Vagina (tissue), 2 donors: ENCODE data around the gene MAP3K8. TPM values are rescaled to one million over a fixed set of nuclear protein-coding genes. Genes with fewer than 3 reads are reported as not detected.

Experiments
- DNase-seq, 2 donors: peaks; one replicate each; pipeline ENCODE4 v3.0.0-alpha.2; 2017; ENCODE audit errors: extremely low spot score in 2 of 2
- H3K27ac ChIP-seq: fragments of 200-600 bp; sonication (generic); one replicate; pipeline ENCODE4 v1.5.1; 2019
- H3K27me3 ChIP-seq: fragments of 200-600 bp; sonication (generic); one replicate; pipeline ENCODE4 v1.5.1; 2019
- H3K36me3 ChIP-seq, 2 donors: fragments of 200-600 bp; sonication (generic); one replicate each; pipeline ENCODE4 v1.5.1; 2017 to 2019
- H3K4me1 ChIP-seq: fragments of 200-600 bp; sonication (generic); one replicate; pipeline ENCODE4 v1.5.1; 2019
- H3K4me3 ChIP-seq, 2 donors: fragments of 200-600 bp; sonication (generic); 1 replicate in 1 of 2; 2 replicates in 1 of 2; pipeline ENCODE4 v1.5.1; 2016 to 2019
- H3K9me3 ChIP-seq: fragments of 200-600 bp; sonication (generic); one replicate; pipeline ENCODE4 v1.5.1; 2019
- CTCF ChIP-seq, 3 experiments: fragments of 450-650 bp in 2 of 3; fragments of 200-600 bp in 1 of 3; sonication (generic) in 1 of 3; IDR thresholded peaks; one replicate each; pipeline ENCODE4 v1.5.1; 2017 to 2019; ENCODE audit warnings: antibody characterized with exemption in 3 of 3, mild to moderate bottlenecking in 2 of 3, moderate library complexity in 2 of 3
- POLR2A ChIP-seq, 2 donors: fragments of 450-650 bp; IDR thresholded peaks; one replicate each; pipeline ENCODE4 v1.6.1; 2017; ENCODE audit warnings: antibody characterized with exemption in 2 of 2, mild to moderate bottlenecking in 2 of 2, moderate library complexity in 2 of 2
- POLR2AphosphoS5 ChIP-seq, 2 donors: sonication (generic); formaldehyde crosslinking; IDR thresholded peaks; one replicate each; pipeline ENCODE4 v1.9.0; 2017; ENCODE audit warnings: antibody characterized with exemption in 2 of 2, mild to moderate bottlenecking in 2 of 2, low read depth in 1 of 2; ENCODE audit not compliant: insufficient read depth in 1 of 2
- intact Hi-C: fragments of 100-400 bp; cut with DNase I; formaldehyde crosslinking; loops from one replicate; pipeline ENCODE4 v1.15.1; 2023
- total RNA-seq: library from RNA; depleted of rRNA; stranded (reverse); fragments of >200 nt; gene quantifications from one replicate; pipeline ENCODE4 v1.2.3, GENCODE V29; 2016

The MAP3K8 gene
- total RNA-seq, 1 donor from 2014 or later: 16.5 TPM

- intact Hi-C loops: no loop called here
- no peak overlapping the region for H3K4me3 ChIP-seq
- H3K9me3 ChIP-seq: no peaks in the 10 kb centered on the region
- TF ChIP-seq CTCF (IDR thresholded peaks at IDR 0.05) (no peak), POLR2A (IDR thresholded peaks at IDR 0.05) (no peak), POLR2AphosphoS5 (IDR thresholded peaks at IDR 0.05; ENCODE audit: insufficient read depth in 1 of 2, low read depth in 1 of 2) (no peak)
- H3K27me3 ChIP-seq: no peaks in the 10 kb centered on the region
- H3K27ac ChIP-seq: no peak overlapping the region
- DNase-seq: no peak
- H3K4me1 ChIP-seq: no peaks in the 10 kb centered on the region
- no peaks in the 10 kb centered on the region for H3K36me3 ChIP-seq
Measured at GRCh38 chr10:30411263-30411662, 22.7 kb upstream of the MAP3K8 start.

GRCh38 chr10:30412901-30413300 lies 21.1 kb upstream of the MAP3K8 start:
- H3K27me3 ChIP-seq: no peaks in the 10 kb centered on the region
- H3K9me3 ChIP-seq: no peaks in the 10 kb centered on the region
- TF ChIP-seq CTCF (IDR thresholded peaks at IDR 0.05): no peak
- no peak overlapping the region for H3K4me3 ChIP-seq
- DNase-seq: no peak
- H3K36me3 ChIP-seq: no peaks in the 10 kb centered on the region
- H3K27ac ChIP-seq: no peak overlapping the region
- H3K4me1 ChIP-seq: no peaks in the 10 kb centered on the region
- intact Hi-C loops: no loop called here

GRCh38 chr10:30413996-30414576 lies 19.9 kb upstream of the MAP3K8 start:
- no peak overlapping the region for H3K27ac ChIP-seq
- peak in 1 of 2 donors; percentile 62 for DNase-seq
- intact Hi-C loops: no loop called here
- H3K4me3 ChIP-seq: no peak overlapping the region
- no peaks in the 10 kb centered on the region for H3K36me3 ChIP-seq
- no peaks in the 10 kb centered on the region for H3K27me3 ChIP-seq
- no peak for TF ChIP-seq POLR2A (IDR thresholded peaks at IDR 0.05)
- TF ChIP-seq CTCF (IDR thresholded peaks at IDR 0.05): peak; percentile 74 to 87 (median 83)
- TF ChIP-seq POLR2AphosphoS5 (IDR thresholded peaks at IDR 0.05; ENCODE audit: insufficient read depth in 1 of 2, low read depth in 1 of 2): peak in 1 of 2 donors; percentile 31
- no peaks in the 10 kb centered on the region for H3K9me3 ChIP-seq
- peaks cover 6% of the 10 kb centered on the region for H3K4me1 ChIP-seq

- no peak overlapping the region for H3K4me3 ChIP-seq
- H3K27ac ChIP-seq: no peak overlapping the region
- no peak for DNase-seq
- peaks cover 6% of the 10 kb centered on the region for H3K4me1 ChIP-seq
- H3K9me3 ChIP-seq: no peaks in the 10 kb centered on the region
- no peaks in the 10 kb centered on the region for H3K27me3 ChIP-seq
- TF ChIP-seq CTCF (IDR thresholded peaks at IDR 0.05) (no peak), POLR2AphosphoS5 (IDR thresholded peaks at IDR 0.05; ENCODE audit: insufficient read depth in 1 of 2, low read depth in 1 of 2) (no peak), POLR2A (IDR thresholded peaks at IDR 0.05) (no peak)
- intact Hi-C loops: loop anchor here (5.0 kb wide), 1 partner anchor 117 kb away; no protein-coding TSS in a partner anchor
- no peaks in the 10 kb centered on the region for H3K36me3 ChIP-seq
Measured at GRCh38 chr10:30415593-30415992, 18.4 kb upstream of the MAP3K8 start.

GRCh38 chr10:30417301-30417700 lies 16.7 kb upstream of the MAP3K8 start:
- peak in 1 of 2 donors; percentile 54 for DNase-seq
- Histone ChIP-seq H3K4me1 (peaks cover 6% of the 10 kb centered on the region), H3K9me3 (no peaks in the 10 kb centered on the region), H3K27me3 (no peaks in the 10 kb centered on the region), H3K36me3 (no peaks in the 10 kb centered on the region), H3K27ac (no peak overlapping the region), H3K4me3 (no peak overlapping the region)
- TF ChIP-seq POLR2A (IDR thresholded peaks at IDR 0.05) (no peak), POLR2AphosphoS5 (IDR thresholded peaks at IDR 0.05; ENCODE audit: insufficient read depth in 1 of 2, low read depth in 1 of 2) (no peak)
- intact Hi-C loops: loop anchor here (5.0 kb wide), 1 partner anchor 115 kb away; no protein-coding TSS in a partner anchor
